ENCODE results near the gene MBNL3.
A peak's percentile ranks its signal among the peaks of the same experiment; 100 is the strongest.

MBNL3 gene, protein sequence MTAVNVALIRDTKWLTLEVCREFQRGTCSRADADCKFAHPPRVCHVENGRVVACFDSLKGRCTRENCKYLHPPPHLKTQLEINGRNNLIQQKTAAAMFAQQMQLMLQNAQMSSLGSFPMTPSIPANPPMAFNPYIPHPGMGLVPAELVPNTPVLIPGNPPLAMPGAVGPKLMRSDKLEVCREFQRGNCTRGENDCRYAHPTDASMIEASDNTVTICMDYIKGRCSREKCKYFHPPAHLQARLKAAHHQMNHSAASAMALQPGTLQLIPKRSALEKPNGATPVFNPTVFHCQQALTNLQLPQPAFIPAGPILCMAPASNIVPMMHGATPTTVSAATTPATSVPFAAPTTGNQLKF

DNA sequence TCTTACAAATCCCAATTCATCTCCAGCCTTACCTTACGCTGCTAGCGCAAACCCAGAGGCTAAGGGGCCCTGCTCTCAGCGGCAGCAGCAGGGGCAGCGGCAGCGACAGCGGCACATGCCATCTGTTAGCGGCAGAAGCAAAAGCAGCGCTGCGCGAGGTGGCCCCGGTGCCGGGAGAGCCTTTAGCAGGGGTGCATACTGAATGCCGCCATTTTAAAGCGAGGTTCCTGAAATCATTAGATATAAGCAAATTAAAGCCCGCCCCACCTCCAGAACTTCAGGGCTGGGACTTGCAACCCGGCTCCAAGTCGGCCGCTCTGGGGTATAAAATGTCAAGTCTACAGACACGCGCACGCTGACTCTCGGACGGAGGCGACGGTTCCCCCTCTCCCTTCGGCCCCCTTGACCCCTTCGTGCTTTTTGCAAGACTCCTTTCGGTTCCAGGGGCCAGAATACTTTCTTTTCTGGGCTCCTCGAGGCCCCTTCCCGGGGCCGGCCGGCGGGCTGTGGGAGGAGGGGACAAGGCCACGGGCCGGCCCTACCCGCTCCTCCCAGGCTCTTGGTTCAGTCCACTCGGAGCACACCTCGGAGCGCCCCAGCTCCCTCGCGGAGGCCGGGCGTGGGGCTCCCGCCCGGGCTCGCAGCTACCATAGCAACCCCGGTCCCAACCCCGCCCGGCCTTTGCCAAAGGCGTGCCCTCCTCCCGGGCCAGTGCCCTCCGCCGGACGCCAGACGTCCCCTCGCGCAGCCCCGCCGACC lies at the start of gene MBNL3:
Gene MBNL3, minus strand, starts transcription at position 220 of the 759 bp plus-strand sequence. CDS start 49,427 bp downstream, outside the sequence.
- DNase-seq = peak; percentile 48 to 51

DNA sequence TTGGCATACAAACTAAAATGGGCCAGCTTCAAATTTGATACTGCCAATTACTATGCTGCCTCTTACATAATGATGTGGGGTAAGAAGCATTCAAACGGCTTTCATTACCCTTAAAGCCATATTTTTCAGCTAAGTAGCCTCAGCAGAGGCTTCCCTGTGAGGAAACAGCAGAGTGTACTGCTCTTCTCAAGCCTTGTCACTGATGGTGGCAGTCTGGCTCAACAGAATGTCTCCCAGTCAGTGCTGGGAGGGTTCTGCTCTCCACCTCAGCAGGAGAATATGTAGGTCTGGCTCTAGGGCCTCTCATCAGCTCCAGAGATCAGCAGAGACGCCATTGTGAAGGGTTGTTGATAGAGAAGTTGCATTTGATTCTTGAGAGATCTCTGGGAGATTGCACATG lies 44.6 kb upstream of the MBNL3 start:
- no peak for DNase-seq

DNA sequence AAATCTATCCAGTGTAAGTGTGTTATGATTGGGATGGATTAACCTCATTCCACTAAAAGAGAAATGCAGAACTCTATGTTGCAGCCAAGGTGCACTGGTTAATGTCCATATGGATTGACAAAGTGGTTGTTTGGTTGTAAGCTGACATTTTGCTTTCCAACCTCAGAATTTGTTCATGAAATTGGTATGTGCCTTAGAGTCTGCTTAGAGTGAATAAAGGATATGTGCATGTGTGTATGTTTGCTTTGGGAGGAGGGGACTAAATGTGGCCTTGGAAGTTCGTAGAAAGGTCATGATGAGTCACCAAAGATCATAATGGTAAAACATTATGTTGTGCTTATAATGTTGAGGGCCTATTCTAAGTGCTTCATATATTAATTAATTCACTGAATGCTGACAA lies 44.1 kb upstream of the MBNL3 start:
- DNase-seq = no peak

DNA sequence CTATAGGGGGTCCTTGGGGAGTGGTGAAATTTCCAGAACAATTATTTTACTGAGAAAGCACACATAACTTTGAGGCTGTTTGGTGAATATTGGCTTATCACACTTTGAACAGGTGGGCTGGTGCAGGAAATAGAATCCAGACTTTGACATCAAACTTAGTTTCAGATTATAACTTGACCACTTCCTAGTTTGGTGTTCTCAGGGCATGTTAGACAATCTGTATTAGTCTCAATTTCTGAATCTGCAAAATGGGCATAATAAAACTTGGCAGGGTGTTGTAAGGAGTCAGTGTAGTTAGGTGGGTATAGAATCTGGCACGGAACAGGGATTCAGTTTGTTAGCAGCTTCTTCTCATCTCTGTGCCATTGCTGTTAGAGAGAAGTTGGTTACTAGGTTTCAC lies 43.3 kb upstream of the MBNL3 start:
- no peak for DNase-seq

DNA sequence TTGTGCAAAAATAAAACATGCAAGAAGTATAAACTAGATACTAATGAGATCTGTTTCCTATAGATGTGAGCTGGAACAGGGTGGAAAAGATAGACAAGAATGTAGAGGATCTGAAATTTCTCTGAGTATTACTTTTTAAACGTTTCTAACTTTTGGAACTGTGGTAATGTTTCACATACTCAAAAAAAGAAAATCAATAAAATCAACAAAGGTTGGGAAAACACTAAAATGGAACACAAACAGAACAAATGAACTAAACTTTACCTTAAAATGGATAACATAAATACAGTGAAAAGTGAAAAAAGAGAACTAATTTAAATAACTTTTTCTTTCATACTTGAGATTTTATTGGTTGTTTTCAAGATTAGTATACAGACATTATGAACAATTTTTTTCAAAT lies 32.0 kb upstream of the MBNL3 start:
- no peak for DNase-seq

DNA sequence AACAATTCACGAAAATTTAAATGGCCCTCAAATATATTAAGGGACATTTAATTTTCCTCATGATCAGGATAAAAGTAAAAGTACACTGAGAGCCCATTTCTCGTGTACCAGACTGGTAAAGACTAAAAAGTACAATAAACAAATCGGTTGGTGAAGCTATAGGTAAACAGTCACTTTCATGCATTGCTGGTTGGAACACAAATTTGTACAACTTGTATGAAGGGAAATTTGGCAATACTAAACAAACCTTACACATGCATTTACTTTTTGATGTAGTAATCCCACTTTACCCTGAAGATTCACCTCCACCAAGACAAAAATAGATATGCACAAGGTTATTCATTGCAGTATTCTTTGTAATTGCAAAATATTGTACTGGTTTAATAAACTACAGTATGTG lies 31.4 kb upstream of the MBNL3 start:
- DNase-seq = no peak

DNA sequence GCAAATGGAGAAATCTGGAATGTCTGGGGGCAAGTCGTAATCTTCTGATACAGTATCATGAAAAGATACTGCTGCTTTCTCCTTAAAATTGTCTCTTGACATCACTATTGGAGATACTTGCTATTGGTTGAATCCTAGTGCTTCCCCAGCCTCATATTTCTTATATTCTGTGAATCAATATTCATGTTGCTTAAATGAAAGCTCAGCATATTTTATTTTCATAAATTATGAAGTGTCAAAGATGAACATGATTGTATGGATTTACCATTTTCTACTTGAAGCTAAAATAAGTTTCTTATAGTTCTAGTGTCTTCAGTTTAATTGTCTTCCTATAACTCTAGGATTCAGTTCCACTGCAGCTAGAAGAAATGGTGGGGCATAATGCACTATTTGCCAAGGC lies 29.6 kb upstream of the MBNL3 start:
- DNase-seq = no peak

DNA sequence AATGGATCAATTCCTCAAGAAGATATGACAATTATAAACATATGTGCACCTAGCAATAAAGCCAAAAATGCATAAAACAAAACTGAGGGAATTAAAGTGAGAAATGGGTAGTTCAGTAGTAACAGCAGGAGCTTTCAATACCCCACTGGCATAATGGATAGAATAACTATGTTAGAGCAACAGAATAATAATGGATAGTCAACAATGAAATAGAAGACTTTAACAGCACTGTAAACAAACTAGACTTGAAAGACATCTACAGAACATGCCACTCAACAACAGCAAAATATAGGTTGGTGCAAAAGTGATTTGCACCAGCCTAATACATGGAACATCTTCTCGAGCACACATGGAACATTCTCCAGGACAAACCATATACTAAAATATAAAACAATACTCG lies 20.0 kb upstream of the MBNL3 start:
- no peak for DNase-seq

DNA sequence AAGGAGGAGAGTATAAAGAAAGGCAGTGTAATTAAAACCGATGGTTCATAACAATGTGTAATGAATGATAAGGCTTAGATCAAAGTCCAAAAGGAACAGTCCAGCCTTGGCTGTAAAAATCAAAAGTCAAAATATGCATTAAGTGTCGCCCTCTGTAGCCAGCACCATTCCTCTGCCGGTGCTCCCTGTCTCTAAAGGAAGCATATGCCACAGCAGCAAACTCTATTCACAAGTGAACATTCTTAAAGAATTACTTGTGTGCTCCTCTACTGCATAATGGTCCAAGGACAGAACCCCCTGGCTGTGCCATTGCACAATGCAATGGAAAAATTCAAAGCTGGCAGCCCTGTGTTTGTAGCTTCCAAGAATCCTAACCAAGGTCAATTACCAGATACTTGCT lies 16.3 kb upstream of the MBNL3 start:
- DNase-seq = no peak

DNA sequence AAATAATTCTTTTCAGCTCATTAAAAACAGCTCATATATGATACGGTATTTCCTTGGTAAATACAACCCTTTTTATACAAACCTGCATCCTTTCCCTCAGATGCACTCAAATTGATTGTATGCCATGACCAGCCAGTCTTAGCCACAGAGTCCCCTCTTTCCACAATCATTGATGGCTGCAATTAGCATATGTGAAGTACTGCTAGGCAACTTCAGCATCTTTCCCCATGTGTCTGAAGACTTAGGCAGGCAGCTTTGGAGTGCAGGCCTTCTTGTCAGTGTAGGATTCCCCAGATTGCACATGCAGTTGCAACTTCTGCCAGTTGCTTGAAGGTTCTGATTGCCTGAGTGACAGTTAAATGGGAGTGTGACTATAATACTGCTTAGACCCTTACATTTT lies 15.6 kb upstream of the MBNL3 start:
- no peak for DNase-seq

DNA sequence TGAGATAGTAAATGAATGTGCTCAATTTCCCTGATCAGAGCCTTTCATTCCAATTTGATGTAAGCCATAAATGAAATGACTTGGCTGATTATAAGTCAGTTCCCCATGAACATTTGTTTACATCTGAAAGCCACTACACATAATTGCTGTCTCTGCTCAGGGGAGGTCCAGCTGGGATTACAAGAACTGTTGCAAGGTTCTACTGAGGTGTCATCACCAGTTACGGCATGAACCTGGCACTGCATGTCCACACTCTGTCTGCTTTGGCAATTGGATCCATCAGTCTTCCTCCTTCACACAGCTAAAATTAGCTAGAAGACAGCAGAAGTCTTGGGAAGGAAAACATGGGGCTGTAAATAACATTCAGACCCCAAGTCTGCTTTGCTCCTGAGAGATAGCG lies 12.8 kb upstream of the MBNL3 start:
- no peak for DNase-seq

DNA sequence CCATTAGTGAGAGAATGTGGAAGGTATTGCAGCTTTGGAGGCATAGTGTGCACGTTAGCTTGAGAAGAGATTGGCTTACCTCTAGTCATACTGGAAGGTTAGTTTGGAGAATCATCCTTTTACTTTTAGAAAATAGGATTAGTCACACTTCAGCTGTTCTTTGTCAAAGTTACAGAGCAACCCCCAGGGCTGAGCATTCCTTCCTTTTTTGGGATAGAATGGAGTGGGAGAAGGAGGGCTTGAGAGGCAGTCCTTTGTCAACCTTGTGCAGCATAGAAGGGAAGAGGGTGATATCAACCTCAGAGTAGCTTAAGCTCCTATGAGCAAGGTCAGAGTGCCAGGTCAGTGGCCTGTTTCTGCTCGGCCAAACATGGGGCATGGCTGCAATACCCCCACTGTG lies 8.6 kb upstream of the MBNL3 start:
- no peak for DNase-seq

DNA sequence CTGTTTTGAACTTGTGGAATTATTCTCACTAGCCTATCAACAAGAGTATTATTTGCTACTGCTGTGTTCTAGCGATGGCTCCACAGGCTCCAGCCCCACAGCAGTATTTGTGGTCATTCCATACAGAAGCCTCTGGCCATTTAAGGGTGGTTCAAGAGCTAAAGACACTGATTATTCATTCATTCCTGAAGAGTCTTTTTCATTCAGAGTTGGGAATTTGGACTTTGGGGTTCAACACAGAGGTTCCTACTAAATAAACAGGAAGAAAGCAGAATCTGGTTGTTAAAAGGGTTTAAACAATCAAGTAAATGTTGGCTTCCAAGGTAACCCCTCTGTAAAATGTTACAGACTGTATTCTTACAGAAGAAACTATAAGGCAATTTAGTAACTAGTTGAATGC lies 4.3 kb upstream of the MBNL3 start:
- no peak for DNase-seq

DNA sequence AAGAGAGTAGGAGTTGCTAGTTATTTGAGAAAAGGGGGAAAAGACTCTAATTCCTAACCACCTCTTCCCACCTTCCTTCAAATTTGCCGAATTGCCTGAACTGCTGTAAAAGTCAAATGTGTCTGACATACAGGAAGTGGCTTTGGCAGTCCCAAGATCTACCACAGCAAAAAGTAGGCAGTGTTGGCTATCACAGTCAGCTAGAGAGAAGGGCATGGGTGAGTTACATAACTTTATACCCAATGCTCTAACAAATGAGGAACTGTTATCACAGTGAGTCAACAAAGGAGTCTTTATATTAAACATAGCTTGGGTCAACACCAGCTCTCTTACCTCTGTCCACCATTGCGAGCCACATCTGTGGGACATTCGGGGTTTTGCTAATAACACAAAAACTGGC lies 2.4 kb upstream of the MBNL3 start:
- DNase-seq = no peak

DNA sequence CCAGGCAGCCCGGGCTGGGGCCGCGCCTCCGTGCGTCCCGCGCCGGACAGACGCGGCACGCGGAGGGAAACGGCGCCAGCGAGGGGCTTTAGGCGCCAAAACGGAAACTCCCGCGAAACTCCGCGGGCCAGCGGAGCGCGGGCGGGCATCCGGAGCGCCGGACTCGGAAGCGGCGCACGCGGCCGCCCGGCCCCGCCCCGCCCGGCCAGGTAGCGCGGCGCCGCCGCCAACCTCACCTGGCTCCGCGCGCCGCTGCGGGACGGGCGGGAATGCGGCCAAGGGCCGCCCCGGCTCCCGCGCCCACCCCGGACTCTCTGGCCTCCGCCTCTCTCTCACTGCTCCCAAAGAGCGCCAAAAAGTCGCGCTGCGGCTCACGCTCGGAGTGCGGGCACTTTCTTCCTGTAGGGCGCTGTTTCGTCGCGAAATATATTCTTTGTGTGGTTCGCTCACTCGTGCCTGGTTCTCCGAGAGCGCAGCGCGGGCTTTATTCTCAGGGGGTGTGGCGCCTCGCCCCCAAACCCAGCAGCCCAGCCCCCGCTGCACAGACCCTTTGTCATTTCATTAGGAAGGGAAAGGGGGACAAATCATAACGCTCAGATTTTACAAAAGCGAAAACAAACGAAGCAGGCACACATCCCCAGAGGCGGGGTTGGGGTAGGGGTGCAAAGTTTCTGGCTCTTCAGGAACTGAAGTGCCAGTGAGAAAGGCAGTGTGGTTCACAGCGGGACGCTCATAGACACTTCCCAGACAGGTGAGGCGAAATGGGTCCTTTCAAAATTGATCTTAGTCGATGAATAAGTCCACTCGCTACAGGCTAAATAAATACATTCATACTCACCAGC lies 961 bp upstream of the MBNL3 start:
- peak; percentile 33 to 34 for DNase-seq

DNA sequence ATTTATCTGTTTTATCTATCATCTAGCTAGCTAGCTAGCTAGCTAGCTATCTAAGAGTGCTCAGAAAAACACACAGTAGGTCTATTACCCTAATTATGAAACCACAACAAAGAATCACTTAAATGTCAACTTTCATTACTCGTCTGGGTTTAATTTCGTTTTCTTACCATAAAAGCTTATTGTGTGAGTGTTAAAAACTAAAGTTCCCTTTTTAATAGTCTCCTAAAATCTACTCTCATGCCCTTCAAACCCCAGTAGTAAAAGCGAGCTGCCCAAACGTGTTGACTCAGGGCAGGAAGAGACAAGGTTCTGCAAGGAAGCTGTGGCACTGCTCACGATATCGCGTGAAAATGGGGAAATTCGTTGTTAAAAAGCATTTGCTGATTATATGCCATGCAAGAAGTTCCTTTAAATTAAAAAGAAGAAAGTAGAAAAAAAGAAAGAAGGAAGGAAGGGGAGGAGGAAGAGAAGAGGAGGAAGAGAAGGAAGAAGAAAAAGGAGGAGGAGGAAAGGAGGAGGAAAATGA lies 595 bp downstream of the MBNL3 start:
- peak; percentile 25 to 29 for DNase-seq

DNA sequence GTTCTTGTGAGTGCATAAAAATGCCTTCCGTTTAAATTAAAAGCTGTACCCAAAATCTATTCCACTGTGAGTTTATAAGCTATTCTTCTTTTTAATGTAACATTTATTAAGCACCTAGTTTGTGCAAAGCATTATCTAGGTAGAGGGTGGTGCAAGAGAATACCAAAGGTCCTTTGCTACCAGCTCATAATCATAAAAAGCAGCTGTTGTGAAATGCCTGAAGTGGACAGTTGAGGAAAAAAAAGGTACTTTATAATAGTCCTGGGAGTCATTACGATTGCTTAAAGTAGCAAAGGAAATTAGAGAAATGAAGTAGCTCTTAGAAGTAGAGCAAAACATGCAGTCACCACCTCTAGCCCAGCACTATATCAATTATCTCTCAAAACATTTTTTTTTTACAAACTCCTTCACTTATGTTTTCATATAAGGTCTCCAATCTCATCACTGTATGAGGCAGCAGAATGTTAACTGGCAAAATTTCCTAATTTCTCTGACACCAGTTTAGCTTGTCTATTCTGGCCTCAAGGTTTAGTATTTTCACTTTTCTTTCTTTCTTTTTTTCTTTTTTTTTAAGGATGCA lies 2.1 kb downstream of the MBNL3 start:
- no peak for DNase-seq

DNA sequence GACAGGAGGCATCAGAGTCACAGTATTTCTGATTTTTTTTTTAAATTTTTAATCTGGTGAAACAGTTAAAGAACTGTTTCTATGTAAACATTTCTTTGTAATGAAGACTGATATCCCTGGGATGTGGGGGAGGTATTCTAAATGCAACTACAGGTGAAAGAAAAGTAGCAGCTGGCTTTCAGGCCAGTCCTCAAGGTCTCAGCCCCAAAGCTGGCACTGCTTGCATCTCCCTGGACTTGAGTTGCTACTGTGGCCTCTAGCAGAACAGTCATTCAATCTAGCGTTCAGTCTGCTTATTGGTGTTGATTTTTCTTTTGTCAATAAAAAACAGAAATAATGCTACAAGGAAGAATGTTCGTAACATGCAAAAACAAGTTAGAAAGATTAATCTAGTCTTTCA lies 4.9 kb downstream of the MBNL3 start:
- DNase-seq = no peak

DNA sequence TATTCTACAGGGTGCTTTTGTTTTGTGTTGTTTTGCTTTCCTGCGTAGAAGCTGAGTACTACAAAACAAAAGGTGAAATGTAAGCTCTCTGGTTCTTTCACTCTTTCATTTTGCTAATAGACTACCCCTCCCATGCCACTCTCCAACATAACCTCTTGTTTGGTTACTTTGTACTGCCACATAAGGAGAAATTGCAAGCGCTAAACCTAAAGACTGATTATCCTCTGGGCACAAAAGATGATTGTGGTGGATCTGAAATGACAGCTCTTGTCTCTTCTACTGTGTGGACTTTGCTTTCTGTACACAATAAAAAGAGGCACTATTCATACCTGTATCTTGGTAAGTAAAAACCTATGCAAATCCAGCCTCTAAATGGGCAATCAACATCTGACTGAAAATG lies 5.3 kb downstream of the MBNL3 start:
- no peak for DNase-seq

DNA sequence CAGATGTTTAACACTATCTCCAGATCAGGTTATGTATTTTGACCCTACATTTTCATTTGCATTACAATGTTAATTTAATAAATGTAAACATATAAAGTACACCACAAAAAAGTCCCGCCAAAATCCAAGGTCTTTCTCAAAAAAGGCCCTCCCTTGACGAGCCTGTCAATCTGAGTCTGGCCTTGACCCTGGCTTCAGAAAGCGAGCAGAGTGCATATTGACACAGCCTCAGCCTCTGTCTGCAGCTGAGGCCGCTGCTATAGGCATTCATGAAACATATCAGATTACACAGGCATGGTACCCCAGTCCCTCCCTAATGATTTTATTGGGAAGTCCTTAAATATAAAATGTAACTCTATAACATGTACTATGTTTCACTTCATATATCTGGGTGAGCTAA lies 6.2 kb downstream of the MBNL3 start:
- DNase-seq = no peak

DNA sequence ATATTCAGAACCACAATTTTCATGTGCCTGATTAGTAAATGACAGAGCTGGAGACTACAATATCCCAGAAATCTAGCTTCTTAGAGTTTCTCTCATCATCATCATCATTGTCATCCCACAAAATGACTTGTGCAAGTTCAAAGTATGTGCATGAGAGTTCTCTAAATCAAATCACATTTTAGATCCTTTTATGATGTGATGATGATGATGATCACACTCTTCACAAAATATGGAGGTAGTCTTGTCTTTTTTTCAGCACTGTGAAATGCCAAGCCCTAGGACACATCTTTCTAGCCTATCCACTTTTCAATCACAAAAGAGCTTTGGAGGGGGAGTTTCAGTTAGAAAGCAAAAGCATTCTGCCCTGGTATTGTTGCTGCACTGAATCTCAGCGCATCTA lies 7.4 kb downstream of the MBNL3 start:
- no peak for DNase-seq

DNA sequence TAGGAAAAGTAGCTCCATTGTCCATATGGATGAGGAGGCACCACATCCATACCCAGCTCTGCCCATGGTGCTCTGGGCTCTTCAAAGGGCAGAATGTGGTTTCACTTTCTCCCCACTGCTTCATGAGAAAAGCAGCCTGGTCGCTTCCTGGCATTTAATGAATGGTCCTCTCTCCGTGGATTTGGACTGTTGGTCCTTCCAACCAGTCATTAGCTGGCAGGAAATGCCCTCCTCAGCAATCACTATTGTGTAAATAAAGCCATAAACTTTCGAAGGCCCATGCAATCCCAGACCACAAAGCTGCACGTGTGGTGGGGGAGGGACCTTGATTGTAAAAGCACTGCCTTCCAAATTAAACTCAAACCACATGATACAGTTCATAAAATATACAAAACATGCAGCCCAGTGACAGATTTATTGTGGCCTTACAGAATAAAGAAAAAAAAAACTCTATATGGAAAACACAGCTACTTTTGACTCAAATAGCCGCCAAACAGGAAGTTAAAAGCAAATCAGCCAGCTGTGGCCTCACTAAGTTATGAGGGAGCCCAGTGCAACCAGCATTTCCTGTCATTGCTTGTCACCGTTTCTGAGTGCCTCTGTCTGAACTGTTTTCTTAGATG lies 8.1 kb downstream of the MBNL3 start:
- DNase-seq = peak in 1 of 2 experiments; percentile 18

Measured in activated CD4-positive, alpha-beta T cell treated with anti-CD3 and anti-CD28 coated beads, Interleukin-2, amount 50 U/mL, for 48 hours (primary cell).